AG04450 (cell line): ENCODE data around the gene DUS4L. TPM values are rescaled to one million over a fixed set of nuclear protein-coding genes. Genes with fewer than 3 reads are reported as not detected.

Experiments used
- CTCF ChIA-PET: fragments of 300-600, 350-600 bp; formaldehyde crosslinking; extraction: SDS; loops from one replicate; lab custom pipeline; 2022; ENCODE audit warnings: antibody characterized with exemption, inconsistent platforms; lab: Charles Lee
- POLR2A ChIA-PET: fragments of 350-600 bp; formaldehyde crosslinking; extraction: SDS; loops from one replicate; lab custom pipeline; 2021; ENCODE audit warnings: antibody characterized with exemption, inconsistent platforms; lab: Yijun Ruan, JAX
- DNase-seq: peaks from one replicate; pipeline ENCODE4 v3.0.0-alpha.2; 2011; ENCODE audit warnings: low read depth, low spot score
- H3K27ac ChIP-seq: one replicate; pipeline ENCODE4 v1.5.1; 2012; ENCODE audit warnings: low read depth, low read length, control low read depth
- H3K27me3 ChIP-seq: one replicate; pipeline ENCODE4 v1.6.0; 2012; ENCODE audit warnings: low read length; ENCODE audit not compliant: control insufficient read depth, insufficient read depth
- H3K4me3 ChIP-seq: 2 replicates; pipeline ENCODE4 v1.5.1; 2011; ENCODE audit warnings: mild to moderate bottlenecking, low read depth, low read length, control low read depth
- H3K9me3 ChIP-seq: 2 replicates; pipeline ENCODE4 v1.5.1; 2012; ENCODE audit warnings: low read length; ENCODE audit not compliant: control insufficient read depth, insufficient read depth
- polyA plus RNA-seq: library from polyadenylated mRNA; depleted of rRNA; stranded (reverse); fragments of >200 nt; gene quantifications from 2 replicates; pipeline ENCODE4 v1.2.3, GENCODE V29; 2011
- TF ChIP-seq, protein P1 (sequence below): IDR thresholded peaks from 2 replicates; pipeline ENCODE4 v1.5.1; 2011; ENCODE audit warnings: low read depth, low read length, control low read depth, inconsistent platforms

The DUS4L gene
- polyA plus RNA-seq, 1 experiment, result 6.0 TPM

DNA sequence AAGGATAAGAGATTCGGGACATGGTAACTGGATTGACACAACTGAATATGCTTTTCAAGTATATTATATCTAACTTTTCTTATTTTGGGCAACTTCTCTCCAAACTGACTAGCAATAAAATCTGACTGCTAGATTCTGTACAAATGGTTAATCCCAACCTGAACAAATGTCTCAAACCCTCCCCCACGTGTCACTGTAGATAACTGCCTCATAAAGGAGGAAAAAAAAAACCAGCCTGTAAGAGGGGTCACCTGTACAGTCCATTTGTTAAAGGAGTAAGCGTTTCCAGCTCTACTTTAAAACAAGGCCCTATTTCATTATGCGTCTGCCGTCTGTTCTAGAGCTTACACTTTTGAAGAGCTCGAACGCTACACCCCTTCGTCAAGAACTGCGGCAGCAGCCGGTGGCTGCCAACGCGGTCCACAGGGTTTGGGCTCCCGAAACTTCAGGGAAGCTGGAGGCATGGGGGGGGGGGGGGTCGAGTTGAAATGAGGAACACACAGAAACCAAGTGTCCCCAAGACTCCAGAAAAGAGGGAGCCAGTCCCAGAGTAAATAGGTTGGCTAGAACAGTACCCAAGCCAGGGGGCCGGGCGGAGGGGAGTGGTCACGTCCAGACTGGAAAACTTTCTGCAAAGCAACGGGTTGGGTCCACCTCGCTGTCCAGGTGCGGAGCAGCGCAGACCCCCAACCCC lies 543 bp upstream of the DUS4L start:
- TF ChIP-seq, protein P1, sequence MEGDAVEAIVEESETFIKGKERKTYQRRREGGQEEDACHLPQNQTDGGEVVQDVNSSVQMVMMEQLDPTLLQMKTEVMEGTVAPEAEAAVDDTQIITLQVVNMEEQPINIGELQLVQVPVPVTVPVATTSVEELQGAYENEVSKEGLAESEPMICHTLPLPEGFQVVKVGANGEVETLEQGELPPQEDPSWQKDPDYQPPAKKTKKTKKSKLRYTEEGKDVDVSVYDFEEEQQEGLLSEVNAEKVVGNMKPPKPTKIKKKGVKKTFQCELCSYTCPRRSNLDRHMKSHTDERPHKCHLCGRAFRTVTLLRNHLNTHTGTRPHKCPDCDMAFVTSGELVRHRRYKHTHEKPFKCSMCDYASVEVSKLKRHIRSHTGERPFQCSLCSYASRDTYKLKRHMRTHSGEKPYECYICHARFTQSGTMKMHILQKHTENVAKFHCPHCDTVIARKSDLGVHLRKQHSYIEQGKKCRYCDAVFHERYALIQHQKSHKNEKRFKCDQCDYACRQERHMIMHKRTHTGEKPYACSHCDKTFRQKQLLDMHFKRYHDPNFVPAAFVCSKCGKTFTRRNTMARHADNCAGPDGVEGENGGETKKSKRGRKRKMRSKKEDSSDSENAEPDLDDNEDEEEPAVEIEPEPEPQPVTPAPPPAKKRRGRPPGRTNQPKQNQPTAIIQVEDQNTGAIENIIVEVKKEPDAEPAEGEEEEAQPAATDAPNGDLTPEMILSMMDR, result no peak
- Histone ChIP-seq H3K4me3 (peak overlapping the region; percentile 92), H3K27ac (no peak overlapping the region), H3K9me3 (no peaks in the 10 kb centered on the region), H3K27me3 (no peaks in the 10 kb centered on the region)
- POLR2A ChIA-PET, result interaction anchor here (0.6 to 1.3 kb wide), 2 partner anchors 16 to 20 kb away, joined by 4 to 6 read pairs; no protein-coding TSS in a partner anchor
- no peak for DNase-seq
- CTCF ChIA-PET, result no interaction called here

DNA sequence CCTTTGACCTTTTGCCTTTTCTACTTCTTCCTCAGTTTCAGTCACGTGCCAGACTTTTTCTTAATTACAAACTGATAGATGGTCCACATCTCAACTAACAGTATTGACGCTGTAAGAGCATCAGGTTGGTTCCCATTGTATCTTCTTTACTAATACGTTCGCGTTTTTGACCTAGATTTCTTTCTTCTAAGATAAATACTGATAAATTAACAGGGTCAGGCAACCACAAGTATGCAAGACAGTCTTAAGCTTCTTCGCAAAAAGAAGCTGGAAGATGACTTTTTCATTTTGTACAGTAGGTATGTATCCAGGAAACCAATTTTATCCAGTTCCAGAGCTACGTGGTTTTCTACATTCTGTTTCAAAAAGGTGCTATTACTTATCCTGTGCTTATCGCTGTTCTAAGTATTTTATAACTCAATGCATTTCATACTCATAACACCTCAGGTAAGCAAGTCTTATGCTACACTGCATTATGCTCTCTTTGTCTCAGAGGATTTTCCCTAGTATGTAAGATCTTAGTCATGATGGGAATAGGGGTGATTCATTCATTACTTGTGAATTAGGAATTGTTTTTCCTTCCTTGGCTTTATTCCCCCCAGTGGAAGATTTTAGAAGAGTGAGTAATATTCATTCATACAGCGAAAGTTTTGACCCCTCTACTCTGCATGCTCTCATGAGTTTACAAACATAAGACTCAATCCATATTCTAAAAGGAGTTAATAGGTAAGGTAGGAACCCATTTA lies 955 bp downstream of the DUS4L start:
- DNase-seq, result peak; percentile 59
- Histone ChIP-seq H3K27me3 (no peaks in the 10 kb centered on the region), H3K9me3 (no peaks in the 10 kb centered on the region), H3K4me3 (peak overlapping the region; percentile 92), H3K27ac (peak overlapping the region; percentile 86)
- CTCF ChIA-PET, result interaction anchor here (0.8 to 1.7 kb wide), 4 partner anchors 9 to 107 kb away, joined by 3 to 5 read pairs (median 3); no protein-coding TSS in a partner anchor
- POLR2A ChIA-PET, result interaction anchor here (0.7 to 1.3 kb wide), 3 partner anchors 18 to 396 kb away, joined by 3 to 6 read pairs (median 3); partner anchors contain the start of genes CBLL1 and HBP1
- TF ChIP-seq, protein P1, result 0 out of 2 replicates have a peak, but pooled peaks have one; percentile 10

DNA sequence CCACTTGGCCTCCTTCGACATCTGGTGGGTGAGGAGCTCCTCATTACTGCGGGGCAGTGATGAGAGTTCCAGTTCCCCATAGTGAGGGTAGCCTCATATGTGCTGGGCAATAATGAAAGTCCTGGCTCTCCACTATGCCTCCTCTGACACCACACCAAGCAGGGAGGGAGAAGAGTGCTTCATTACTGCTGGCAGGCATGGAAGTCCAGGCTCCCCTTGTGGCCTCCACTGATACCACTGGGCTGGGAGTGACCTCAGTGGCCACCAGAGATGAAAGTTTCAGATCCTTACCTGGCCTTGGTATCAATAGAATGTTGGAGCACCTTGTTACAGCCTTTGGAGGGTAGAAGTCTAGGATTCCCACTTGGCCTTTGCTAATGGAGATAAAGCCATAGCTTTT lies 6.5 kb downstream of the DUS4L start:
- no peaks in the 10 kb centered on the region for H3K9me3 ChIP-seq
- ChIA-PET CTCF (no interaction called here), POLR2A (no interaction called here)

DNA sequence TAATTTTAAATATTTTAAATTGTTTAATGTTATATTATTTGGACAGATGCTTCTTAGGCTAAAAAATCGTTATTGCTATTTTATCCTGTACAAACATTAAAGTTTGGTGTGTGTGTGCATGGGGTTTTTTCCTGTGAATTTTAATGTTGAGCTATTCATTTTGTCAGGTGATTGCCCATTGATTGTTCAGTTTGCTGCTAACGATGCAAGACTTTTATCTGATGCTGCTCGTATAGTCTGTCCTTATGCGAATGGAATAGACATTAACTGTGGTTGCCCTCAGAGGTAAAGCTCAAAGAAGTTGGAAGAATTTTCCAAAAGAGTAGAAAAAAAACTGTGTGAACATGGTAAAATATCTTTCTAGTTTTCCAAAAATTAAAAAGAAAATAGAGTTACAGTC lies 9.8 kb downstream of the DUS4L start:
- CTCF ChIA-PET, result interaction anchor here (0.6 kb wide), 1 partner anchor 404 kb away, joined by 7 read pairs; no protein-coding TSS in a partner anchor

More for the DNA sequence above, 6.5 kb downstream of the DUS4L start:
- no peak for DNase-seq
- no peaks in the 10 kb centered on the region for H3K27me3 ChIP-seq
- no peak overlapping the region for H3K4me3 ChIP-seq
- H3K27ac ChIP-seq, result no peak overlapping the region
- TF ChIP-seq, protein P1, result no peak

More for the DNA sequence above, 9.8 kb downstream of the DUS4L start:
- TF ChIP-seq, protein P1, result no peak
- Histone ChIP-seq H3K4me3 (no peak overlapping the region), H3K27me3 (no peaks in the 10 kb centered on the region), H3K9me3 (no peaks in the 10 kb centered on the region), H3K27ac (no peak overlapping the region)
- POLR2A ChIA-PET, result no interaction called here
- DNase-seq, result no peak
